ENCODE measurements around the gene ACVRL1. TPM values are rescaled to one million over a fixed set of nuclear protein-coding genes. Genes with fewer than 3 reads are reported as not detected.
"Not testable (repeated sequence)": the region's sequence is repeated elsewhere in the genome, so short reads cannot be mapped to it uniquely, and the experiment has no call there.

Gene ACVRL1
- total RNA-seq, 1 experiment from 2014 or later, result 1.0 TPM

- DNase-seq (ENCODE audit: low read depth), result no peak
Measured at GRCh38 chr12:51873251-51873994, 33.9 kb upstream of the ACVRL1 start.

- DNase-seq (ENCODE audit: low read depth), result no peak
Measured at GRCh38 chr12:51874000-51874399, 33.3 kb upstream of the ACVRL1 start.

- DNase-seq (ENCODE audit: low read depth), result no peak
Measured at GRCh38 chr12:51874486-51874885, 32.8 kb upstream of the ACVRL1 start.

- DNase-seq (ENCODE audit: low read depth), result no peak
Measured at GRCh38 chr12:51879102-51879501, 28.2 kb upstream of the ACVRL1 start.

GRCh38 chr12:51883295-51883694 is 24.0 kb upstream of the ACVRL1 start:
- DNase-seq (ENCODE audit: low read depth), result no peak

GRCh38 chr12:51883998-51884675 is 23.2 kb upstream of the ACVRL1 start:
- no peak for DNase-seq (ENCODE audit: low read depth)

- DNase-seq (ENCODE audit: low read depth), result peak; percentile 75
Measured at GRCh38 chr12:51884676-51885229, 22.6 kb upstream of the ACVRL1 start.

- not testable (repeated sequence) for DNase-seq (ENCODE audit: low read depth)
Measured at GRCh38 chr12:51885294-51886020, 21.8 kb upstream of the ACVRL1 start.

- DNase-seq (ENCODE audit: low read depth), result peak; percentile 96
Measured at GRCh38 chr12:51886021-51886710, 21.1 kb upstream of the ACVRL1 start.

GRCh38 chr12:51887476-51888315 is 19.6 kb upstream of the ACVRL1 start, which contains the start of gene ANKRD33:
TSS of gene ANKRD33 (plus strand) at chr12:51888103. CDS start at chr12:51888187, 84 bp downstream.
- DNase-seq (ENCODE audit: low read depth), result no peak

- DNase-seq (ENCODE audit: low read depth), result no peak
Measured at GRCh38 chr12:51888316-51889215, 18.7 kb upstream of the ACVRL1 start.

- DNase-seq (ENCODE audit: low read depth), result no peak
Measured at GRCh38 chr12:51889216-51890132, 17.8 kb upstream of the ACVRL1 start.

GRCh38 chr12:51890133-51890464 is 17.2 kb upstream of the ACVRL1 start:
- DNase-seq (ENCODE audit: low read depth), result no peak

- no peak for DNase-seq (ENCODE audit: low read depth)
Measured at GRCh38 chr12:51890511-51891171, 16.7 kb upstream of the ACVRL1 start.

GRCh38 chr12:51891843-51892242 is 15.5 kb upstream of the ACVRL1 start:
- no peak for DNase-seq (ENCODE audit: low read depth)

- DNase-seq (ENCODE audit: low read depth), result no peak
Measured at GRCh38 chr12:51893786-51894185, 13.5 kb upstream of the ACVRL1 start.

- no peak for DNase-seq (ENCODE audit: low read depth)
Measured at GRCh38 chr12:51895378-51896135, 11.7 kb upstream of the ACVRL1 start.
